Loucy (cell line): ENCODE measurements around the gene TMEM63A.
"Not testable (repeated sequence)": the region's sequence is repeated elsewhere in the genome, so short reads cannot be mapped to it uniquely, and the experiment has no call there.

Experiments used
- H2AFZ ChIP-seq: fragments of 200-600 bp; sonication (generic); 2 replicates; pipeline ENCODE4 v1.6.0; 2016; ENCODE audit warnings: antibody characterized with exemption, mild to moderate bottlenecking, low read length, moderate library complexity
- H3F3A ChIP-seq: fragments of 200-600 bp; 2 replicates; pipeline ENCODE4 v1.6.0; 2016; ENCODE audit warnings: antibody characterized with exemption, low read depth, mild to moderate bottlenecking
- H3K27me3 ChIP-seq: fragments of 200-600 bp; sonication (generic); 2 replicates; pipeline ENCODE4 v1.6.1; 2014; ENCODE audit warnings: low read length, mild to moderate bottlenecking; ENCODE audit not compliant: insufficient read depth, poor library complexity, severe bottlenecking
- H3K36me3 ChIP-seq: fragments of 200-600 bp; sonication (generic); 2 replicates; pipeline ENCODE4 v1.6.1; 2016; ENCODE audit warnings: low read length; ENCODE audit not compliant: insufficient read depth
- H3K4me1 ChIP-seq: fragments of 200-600 bp; sonication (generic); 2 replicates; pipeline ENCODE4 v1.5.1; 2014; ENCODE audit warnings: low read length, mild to moderate bottlenecking; ENCODE audit not compliant: insufficient read depth, poor library complexity, severe bottlenecking
- H3K4me2 ChIP-seq: fragments of 200-600 bp; sonication (generic); 2 replicates; pipeline ENCODE4 v1.6.0; 2014; ENCODE audit warnings: antibody characterized with exemption, low read length, low read depth, mild to moderate bottlenecking; ENCODE audit not compliant: poor library complexity, severe bottlenecking
- H3K4me3 ChIP-seq: fragments of 200-600 bp; sonication (generic); 2 replicates; pipeline ENCODE4 v1.5.1; 2014; ENCODE audit warnings: low read length, mild to moderate bottlenecking, mixed read lengths; ENCODE audit not compliant: poor library complexity, severe bottlenecking
- H3K79me2 ChIP-seq: fragments of 200-600 bp; sonication (generic); 2 replicates; pipeline ENCODE4 v1.6.1; 2014; ENCODE audit warnings: low read length; ENCODE audit not compliant: insufficient read depth
- H3K9ac ChIP-seq: fragments of 200-600 bp; sonication (generic); 2 replicates; pipeline ENCODE4 v1.6.0; 2014; ENCODE audit warnings: mild to moderate bottlenecking, low read depth, low read length, moderate library complexity; ENCODE audit not compliant: poor library complexity, severe bottlenecking
- H3K9me2 ChIP-seq: fragments of 200-600 bp; sonication (generic); replicated peaks from 2 replicates; pipeline ENCODE4 v1.6.1; 2016; ENCODE audit warnings: low read depth, low read length, mixed read lengths
- H3K9me3 ChIP-seq: fragments of 200-600 bp; sonication (generic); 2 replicates; pipeline ENCODE4 v1.6.1; 2014; ENCODE audit warnings: mild to moderate bottlenecking, antibody characterized with exemption, low read length, low read depth; ENCODE audit not compliant: insufficient read depth
- H4K20me1 ChIP-seq: fragments of 200-600 bp; sonication (generic); 2 replicates; pipeline ENCODE4 v1.6.0; 2014; ENCODE audit warnings: antibody characterized with exemption, low read length, mild to moderate bottlenecking; ENCODE audit not compliant: insufficient read depth, poor library complexity, severe bottlenecking
- CTCF ChIP-seq: fragments of 200-600 bp; sonication (generic); conservative IDR thresholded peaks from 2 replicates; pipeline ENCODE4 v1.5.1; 2014; ENCODE audit warnings: mild to moderate bottlenecking, antibody characterized with exemption, low read length
- EZH2phosphoT487 ChIP-seq: fragments of 200-600 bp; IDR thresholded peaks from 2 replicates; pipeline ENCODE4 v1.6.1; 2018; ENCODE audit warnings: antibody characterized with exemption, mild to moderate bottlenecking, moderate library complexity, borderline replicate concordance

The TMEM63A gene

GRCh38 chr1:225888898-225889601 is 6.9 kb upstream of the TMEM63A start, which contains the start of gene LEFTY1:
LEFTY1 (minus strand) TSS chr1:225889146; CDS start chr1:225889066, 80 bp downstream.
- no peak within 1 kb of the TSS for H3K4me3 ChIP-seq
- H4K20me1 ChIP-seq: no peaks in the 10 kb centered on the region
- no peak within 1 kb of the TSS for H2AFZ ChIP-seq
- H3K9me2 ChIP-seq: no peaks in the 10 kb centered on the region
- H3F3A ChIP-seq: no peaks in the 10 kb centered on the region
- no peaks in the 10 kb centered on the region for H3K27me3 ChIP-seq
- H3K4me1 ChIP-seq: no peaks in the 10 kb centered on the region
- no peaks in the 10 kb centered on the region for H3K79me2 ChIP-seq
- no peak within 1 kb of the TSS for H3K9ac ChIP-seq
- TF ChIP-seq EZH2phosphoT487 (no peak), CTCF (no peak)
- no peaks in the 10 kb centered on the region for H3K36me3 ChIP-seq
- no peaks in the 10 kb centered on the region for H3K9me3 ChIP-seq
- H3K4me2 ChIP-seq: no peak within 1 kb of the TSS

GRCh38 chr1:225888289-225888897 is 6.2 kb upstream of the TMEM63A start:
- Histone ChIP-seq H3K79me2 (no peaks in the 10 kb centered on the region), H4K20me1 (no peaks in the 10 kb centered on the region), H3K9me2 (no peaks in the 10 kb centered on the region), H2AFZ (no peak overlapping the region), H3F3A (no peaks in the 10 kb centered on the region), H3K4me2 (no peak overlapping the region), H3K4me3 (no peak overlapping the region), H3K9ac (no peak overlapping the region), H3K4me1 (no peaks in the 10 kb centered on the region), H3K9me3 (no peaks in the 10 kb centered on the region), H3K27me3 (no peaks in the 10 kb centered on the region), H3K36me3 (no peaks in the 10 kb centered on the region)
- no peak for TF ChIP-seq EZH2phosphoT487
- no peak for TF ChIP-seq CTCF

- not testable (repeated sequence) for H3K9me3 ChIP-seq, H3K4me1 ChIP-seq, H3F3A ChIP-seq, H4K20me1 ChIP-seq, H3K79me2 ChIP-seq, H3K9ac ChIP-seq, H3K27me3 ChIP-seq, H2AFZ ChIP-seq, H3K36me3 ChIP-seq, H3K9me2 ChIP-seq, H3K4me2 ChIP-seq, H3K4me3 ChIP-seq
Measured at GRCh38 chr1:225887554-225888288, 5.5 kb upstream of the TMEM63A start.
